Loucy (cell line): Measurements from ENCODE around the gene NGEF.

Source experiments
- H2AFZ ChIP-seq: fragments of 200-600 bp; sonication (generic); 2 replicates; pipeline ENCODE4 v1.6.0; 2016; ENCODE audit warnings: antibody characterized with exemption, mild to moderate bottlenecking, low read length, moderate library complexity
- H3F3A ChIP-seq: fragments of 200-600 bp; 2 replicates; pipeline ENCODE4 v1.6.0; 2016; ENCODE audit warnings: antibody characterized with exemption, low read depth, mild to moderate bottlenecking
- H3K27me3 ChIP-seq: fragments of 200-600 bp; sonication (generic); 2 replicates; pipeline ENCODE4 v1.6.1; 2014; ENCODE audit warnings: low read length, mild to moderate bottlenecking; ENCODE audit not compliant: insufficient read depth, poor library complexity, severe bottlenecking
- H3K36me3 ChIP-seq: fragments of 200-600 bp; sonication (generic); 2 replicates; pipeline ENCODE4 v1.6.1; 2016; ENCODE audit warnings: low read length; ENCODE audit not compliant: insufficient read depth
- H3K4me1 ChIP-seq: fragments of 200-600 bp; sonication (generic); 2 replicates; pipeline ENCODE4 v1.5.1; 2014; ENCODE audit warnings: low read length, mild to moderate bottlenecking; ENCODE audit not compliant: insufficient read depth, poor library complexity, severe bottlenecking
- H3K4me2 ChIP-seq: fragments of 200-600 bp; sonication (generic); 2 replicates; pipeline ENCODE4 v1.6.0; 2014; ENCODE audit warnings: antibody characterized with exemption, low read length, low read depth, mild to moderate bottlenecking; ENCODE audit not compliant: poor library complexity, severe bottlenecking
- H3K4me3 ChIP-seq: fragments of 200-600 bp; sonication (generic); 2 replicates; pipeline ENCODE4 v1.5.1; 2014; ENCODE audit warnings: low read length, mild to moderate bottlenecking, mixed read lengths; ENCODE audit not compliant: poor library complexity, severe bottlenecking
- H3K79me2 ChIP-seq: fragments of 200-600 bp; sonication (generic); 2 replicates; pipeline ENCODE4 v1.6.1; 2014; ENCODE audit warnings: low read length; ENCODE audit not compliant: insufficient read depth
- H3K9ac ChIP-seq: fragments of 200-600 bp; sonication (generic); 2 replicates; pipeline ENCODE4 v1.6.0; 2014; ENCODE audit warnings: mild to moderate bottlenecking, low read depth, low read length, moderate library complexity; ENCODE audit not compliant: poor library complexity, severe bottlenecking
- H3K9me2 ChIP-seq: fragments of 200-600 bp; sonication (generic); replicated peaks from 2 replicates; pipeline ENCODE4 v1.6.1; 2016; ENCODE audit warnings: low read depth, low read length, mixed read lengths
- H3K9me3 ChIP-seq: fragments of 200-600 bp; sonication (generic); 2 replicates; pipeline ENCODE4 v1.6.1; 2014; ENCODE audit warnings: mild to moderate bottlenecking, antibody characterized with exemption, low read length, low read depth; ENCODE audit not compliant: insufficient read depth
- H4K20me1 ChIP-seq: fragments of 200-600 bp; sonication (generic); 2 replicates; pipeline ENCODE4 v1.6.0; 2014; ENCODE audit warnings: antibody characterized with exemption, low read length, mild to moderate bottlenecking; ENCODE audit not compliant: insufficient read depth, poor library complexity, severe bottlenecking
- CTCF ChIP-seq: fragments of 200-600 bp; sonication (generic); conservative IDR thresholded peaks from 2 replicates; pipeline ENCODE4 v1.5.1; 2014; ENCODE audit warnings: mild to moderate bottlenecking, antibody characterized with exemption, low read length
- EZH2phosphoT487 ChIP-seq: fragments of 200-600 bp; IDR thresholded peaks from 2 replicates; pipeline ENCODE4 v1.6.1; 2018; ENCODE audit warnings: antibody characterized with exemption, mild to moderate bottlenecking, moderate library complexity, borderline replicate concordance

Gene NGEF

GRCh38 chr2:232993231-232993821 is 19.7 kb downstream of the NGEF start:
- Histone ChIP-seq H3K9me3 (no peaks in the 10 kb centered on the region), H3K9ac (no peak overlapping the region), H3K4me2 (no peak overlapping the region), H4K20me1 (no peaks in the 10 kb centered on the region), H3K79me2 (no peaks in the 10 kb centered on the region), H3K9me2 (no peaks in the 10 kb centered on the region), H3K36me3 (no peaks in the 10 kb centered on the region), H2AFZ (no peak overlapping the region), H3K4me3 (no peak overlapping the region), H3F3A (no peaks in the 10 kb centered on the region), H3K4me1 (no peaks in the 10 kb centered on the region), H3K27me3 (no peaks in the 10 kb centered on the region)
- no peak for TF ChIP-seq CTCF
- TF ChIP-seq EZH2phosphoT487, result no peak

- H3K9me3 ChIP-seq, result no peaks in the 10 kb centered on the region
- H3K36me3 ChIP-seq, result no peaks in the 10 kb centered on the region
- H3K79me2 ChIP-seq, result no peaks in the 10 kb centered on the region
- no peak overlapping the region for H3K9ac ChIP-seq
- H3K4me2 ChIP-seq, result no peak overlapping the region
- no peak for TF ChIP-seq EZH2phosphoT487
- no peak for TF ChIP-seq CTCF
- no peaks in the 10 kb centered on the region for H3K4me1 ChIP-seq
- H3F3A ChIP-seq, result no peaks in the 10 kb centered on the region
- no peaks in the 10 kb centered on the region for H3K9me2 ChIP-seq
- H4K20me1 ChIP-seq, result no peaks in the 10 kb centered on the region
- no peak overlapping the region for H3K4me3 ChIP-seq
- no peak overlapping the region for H2AFZ ChIP-seq
- H3K27me3 ChIP-seq, result no peaks in the 10 kb centered on the region
Observed at GRCh38 chr2:232986155-232986554, 26.9 kb downstream of the NGEF start.

GRCh38 chr2:232984451-232985207 is 28.4 kb downstream of the NGEF start:
- H3K4me2 ChIP-seq, result no peak overlapping the region
- no peak overlapping the region for H2AFZ ChIP-seq
- no peaks in the 10 kb centered on the region for H3K4me1 ChIP-seq
- H3K9me2 ChIP-seq, result no peaks in the 10 kb centered on the region
- no peaks in the 10 kb centered on the region for H3K79me2 ChIP-seq
- H3K36me3 ChIP-seq, result no peaks in the 10 kb centered on the region
- no peaks in the 10 kb centered on the region for H3K9me3 ChIP-seq
- H3K9ac ChIP-seq, result no peak overlapping the region
- H4K20me1 ChIP-seq, result no peaks in the 10 kb centered on the region
- H3F3A ChIP-seq, result no peaks in the 10 kb centered on the region
- H3K27me3 ChIP-seq, result no peaks in the 10 kb centered on the region
- TF ChIP-seq EZH2phosphoT487 (no peak), CTCF (no peak)
- H3K4me3 ChIP-seq, result no peak overlapping the region
